NCI-H146 treated with DMSO at 0.1 percent for 48 hours (cell line): ENCODE results near the gene ARHGEF26.

Source experiments
- DNase-seq: peaks from one replicate; lab custom pipeline; 2025; ENCODE audit not compliant: unreplicated experiment; lab: John Stamatoyannopoulos, UW

Gene ARHGEF26

DNA sequence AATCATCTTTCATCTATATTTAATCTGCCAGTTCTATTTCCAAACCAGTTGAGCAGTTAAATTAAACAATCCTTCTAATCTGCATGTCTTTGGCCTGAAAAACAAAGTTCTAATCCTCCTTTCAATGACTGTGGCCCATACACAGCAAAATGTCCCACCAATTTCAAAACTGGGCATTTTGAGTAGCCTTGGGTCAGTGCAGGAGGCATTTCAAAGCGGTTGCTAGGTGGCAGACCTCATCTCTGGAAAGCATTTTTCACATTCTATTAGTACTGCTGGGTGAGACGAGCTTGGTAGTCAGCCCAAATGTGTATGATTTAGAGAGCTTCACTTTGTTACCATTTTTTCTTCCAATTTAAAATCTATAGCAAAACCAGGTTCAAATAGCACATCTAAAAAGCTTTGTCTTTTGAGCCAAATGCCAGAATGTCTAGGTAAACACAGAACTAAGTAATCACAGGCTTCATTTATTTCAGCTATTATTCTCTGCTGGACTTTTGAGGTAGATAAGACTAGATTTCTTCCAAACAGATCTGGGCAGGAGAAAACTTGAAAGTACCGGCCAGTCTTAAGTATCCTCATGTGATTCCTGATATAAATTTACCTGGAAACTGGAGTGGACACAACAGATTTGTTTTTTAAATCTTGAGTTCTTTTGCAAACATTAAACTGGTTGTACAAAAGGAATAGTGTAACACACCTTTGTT is 8.9 kb upstream of the ARHGEF26 start:
- DNase-seq, result no peak

DNA sequence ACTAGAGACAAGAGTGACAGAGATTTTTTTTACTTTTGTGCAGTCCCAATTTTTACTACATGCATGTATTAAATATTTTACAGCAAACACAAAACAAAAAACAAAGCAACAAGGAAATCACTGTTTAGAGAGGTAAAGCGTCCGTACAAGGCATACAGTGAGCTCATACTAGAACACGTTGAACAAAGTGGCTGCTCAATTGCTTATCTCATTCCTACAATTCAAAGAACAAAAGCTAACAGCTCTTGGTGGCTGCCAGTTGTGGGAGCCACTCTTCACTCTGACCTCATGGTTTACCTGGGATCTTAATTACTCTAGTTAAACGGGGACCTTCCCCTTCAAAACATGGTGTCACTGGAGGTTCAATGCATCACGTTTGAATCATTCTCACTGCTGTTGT is 7.6 kb upstream of the ARHGEF26 start:
- DNase-seq, result peak; percentile 14

DNA sequence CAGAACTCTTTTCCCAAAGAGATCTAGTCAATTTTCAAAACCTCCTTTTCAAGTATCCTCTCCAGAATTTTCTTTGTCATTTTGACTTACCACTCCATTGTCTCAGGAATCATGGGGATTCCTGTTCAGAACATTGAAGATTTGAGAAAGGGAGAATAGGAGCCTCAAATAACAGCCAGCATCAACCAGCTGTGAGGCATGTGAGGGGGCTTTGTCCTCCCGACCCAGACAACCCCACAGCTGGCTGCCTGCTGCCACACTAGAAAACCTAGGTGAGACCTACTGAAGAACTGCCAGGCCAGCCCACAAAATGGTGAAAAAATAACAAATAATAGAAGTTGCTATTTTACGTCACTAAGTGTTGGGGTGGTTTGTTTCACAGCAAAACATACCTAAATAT is 5.9 kb upstream of the ARHGEF26 start:
- DNase-seq, result no peak

DNA sequence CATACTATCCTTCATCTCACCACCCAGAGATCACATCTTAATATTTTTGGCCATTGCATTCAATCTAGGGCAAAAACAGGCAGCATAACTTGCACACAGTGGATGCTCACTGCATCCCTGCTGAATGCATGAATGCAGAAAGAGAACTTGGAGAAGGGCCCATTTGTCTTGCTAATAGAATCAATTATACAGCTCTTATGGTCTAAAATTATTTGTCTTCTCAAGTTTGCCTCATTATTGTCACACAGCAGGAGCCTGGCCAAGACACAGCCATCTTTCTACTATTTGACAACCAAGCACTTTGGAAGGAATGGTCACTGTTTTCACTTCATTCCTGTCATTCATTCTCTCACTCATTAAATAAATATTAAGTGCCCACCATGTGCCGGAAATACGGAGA is 1.2 kb upstream of the ARHGEF26 start:
- no peak for DNase-seq

DNA sequence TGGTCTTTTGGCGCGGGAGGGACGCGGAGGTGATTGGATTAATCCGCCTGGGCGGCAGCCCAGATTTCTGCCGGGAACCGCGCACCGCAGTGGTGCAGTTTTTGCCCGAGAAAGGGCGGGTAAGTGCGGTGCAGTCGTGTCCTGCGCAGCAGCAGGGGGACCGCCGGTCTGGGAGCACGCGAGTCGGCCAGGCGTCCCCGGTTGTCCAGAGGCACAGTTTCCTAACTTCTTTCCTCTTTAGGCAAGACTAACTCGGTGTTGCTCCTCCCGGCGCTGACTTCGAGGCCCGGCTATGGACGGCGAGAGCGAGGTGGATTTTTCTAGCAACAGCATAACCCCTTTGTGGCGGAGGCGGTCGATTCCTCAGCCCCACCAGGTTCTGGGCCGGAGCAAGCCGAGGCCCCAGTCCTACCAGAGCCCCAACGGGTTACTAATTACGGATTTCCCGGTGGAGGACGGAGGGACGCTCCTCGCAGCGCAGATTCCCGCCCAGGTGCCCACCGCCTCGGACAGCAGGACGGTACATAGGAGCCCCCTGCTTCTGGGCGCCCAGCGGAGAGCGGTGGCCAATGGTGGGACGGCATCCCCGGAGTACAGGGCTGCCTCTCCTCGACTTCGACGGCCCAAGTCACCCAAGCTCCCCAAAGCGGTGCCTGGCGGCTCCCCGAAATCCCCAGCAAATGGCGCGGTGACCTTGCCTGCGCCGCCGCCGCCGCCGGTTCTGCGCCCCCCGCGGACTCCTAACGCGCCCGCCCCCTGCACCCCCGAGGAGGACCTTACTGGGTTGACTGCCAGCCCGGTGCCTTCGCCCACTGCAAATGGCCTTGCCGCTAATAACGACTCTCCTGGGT is 736 bp downstream of the ARHGEF26 start:
- DNase-seq, result peak; percentile 41

DNA sequence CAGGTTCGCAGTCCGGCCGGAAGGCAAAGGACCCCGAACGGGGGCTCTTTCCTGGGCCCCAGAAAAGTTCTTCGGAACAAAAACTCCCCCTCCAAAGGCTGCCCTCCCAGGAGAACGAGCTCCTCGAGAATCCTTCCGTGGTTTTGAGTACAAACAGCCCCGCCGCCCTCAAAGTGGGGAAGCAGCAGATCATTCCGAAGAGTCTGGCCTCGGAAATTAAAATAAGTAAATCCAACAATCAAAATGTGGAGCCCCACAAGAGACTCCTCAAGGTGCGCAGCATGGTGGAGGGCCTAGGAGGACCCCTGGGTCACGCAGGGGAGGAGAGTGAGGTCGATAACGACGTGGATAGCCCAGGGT is 1.3 kb downstream of the ARHGEF26 start:
- DNase-seq, result no peak

DNA sequence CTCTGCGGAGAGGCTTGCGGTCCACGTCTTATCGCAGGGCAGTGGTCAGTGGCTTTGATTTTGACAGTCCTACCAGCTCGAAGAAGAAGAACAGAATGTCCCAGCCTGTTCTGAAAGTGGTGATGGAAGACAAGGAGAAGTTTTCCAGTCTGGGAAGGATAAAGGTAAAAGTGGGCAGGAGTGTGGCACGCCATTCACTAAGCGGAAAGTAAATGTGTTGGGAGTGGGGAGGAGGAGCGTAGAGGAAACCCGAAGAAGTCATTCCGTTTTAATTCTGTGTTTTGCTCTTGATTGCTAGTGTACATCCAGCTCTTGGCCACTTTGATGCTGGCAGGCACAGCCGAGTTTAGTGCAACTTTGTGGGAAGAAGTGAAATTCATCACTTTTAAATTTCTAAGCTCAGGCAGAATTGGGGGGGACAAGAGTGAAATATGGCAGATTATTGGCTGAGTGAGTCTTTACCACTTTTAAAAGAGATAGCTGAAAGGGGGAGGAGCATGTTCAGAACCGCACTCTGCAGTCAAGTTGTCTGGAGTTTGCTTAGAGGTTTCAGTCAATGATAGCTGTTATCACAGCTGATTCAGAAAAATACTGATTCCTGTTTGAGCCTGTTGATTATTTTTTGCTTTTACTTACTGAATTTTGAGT is 1.8 kb downstream of the ARHGEF26 start:
- DNase-seq, result peak; percentile 14

DNA sequence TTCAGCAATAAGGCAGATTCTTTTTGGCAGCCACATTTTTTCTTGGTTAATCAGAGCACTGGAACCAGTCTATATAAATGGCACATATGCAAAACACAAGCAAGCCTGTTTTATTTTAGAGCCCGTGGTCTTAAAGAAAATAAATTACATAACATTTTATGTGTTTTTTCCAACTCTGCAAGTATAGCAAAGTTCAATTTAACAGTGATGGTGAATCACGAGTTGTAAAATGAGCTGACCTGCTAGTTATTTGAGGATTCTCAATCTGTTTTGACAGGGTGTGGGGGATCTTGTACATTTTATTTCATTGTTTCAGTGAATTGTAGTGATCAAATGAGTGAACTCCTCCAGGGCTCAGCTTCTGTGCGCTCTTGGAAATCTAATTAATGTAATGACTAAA is 2.7 kb downstream of the ARHGEF26 start:
- no peak for DNase-seq

DNA sequence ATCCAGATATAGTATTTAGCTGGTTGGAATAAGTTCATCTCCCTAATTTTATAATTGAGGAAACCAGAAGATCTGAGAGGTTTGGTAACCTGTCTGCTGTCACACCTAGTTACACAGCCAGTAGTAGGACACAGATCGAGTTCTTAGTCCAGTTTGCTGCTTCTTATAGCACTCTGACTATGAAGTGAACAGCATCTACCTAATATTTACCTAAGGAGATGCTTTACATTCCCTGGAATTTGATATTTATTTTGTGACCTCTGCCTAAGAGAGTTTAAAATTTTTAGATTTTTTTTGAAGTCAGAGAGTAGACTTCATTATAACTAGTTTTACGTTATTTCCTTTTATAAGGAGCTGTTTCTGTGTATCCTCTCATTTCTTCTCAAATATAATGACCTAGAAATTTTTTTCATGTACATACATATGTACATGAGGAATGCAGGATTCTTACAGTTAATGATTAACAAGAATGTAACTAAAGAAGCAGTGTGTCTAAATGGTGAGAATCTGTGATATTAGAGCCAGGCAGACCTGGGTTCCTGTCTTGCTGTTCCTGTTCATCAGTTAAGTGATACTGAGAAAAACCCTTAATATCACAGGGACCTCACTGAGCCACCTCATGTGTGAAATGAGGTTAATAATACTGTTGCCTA is 4.3 kb downstream of the ARHGEF26 start:
- no peak for DNase-seq

DNA sequence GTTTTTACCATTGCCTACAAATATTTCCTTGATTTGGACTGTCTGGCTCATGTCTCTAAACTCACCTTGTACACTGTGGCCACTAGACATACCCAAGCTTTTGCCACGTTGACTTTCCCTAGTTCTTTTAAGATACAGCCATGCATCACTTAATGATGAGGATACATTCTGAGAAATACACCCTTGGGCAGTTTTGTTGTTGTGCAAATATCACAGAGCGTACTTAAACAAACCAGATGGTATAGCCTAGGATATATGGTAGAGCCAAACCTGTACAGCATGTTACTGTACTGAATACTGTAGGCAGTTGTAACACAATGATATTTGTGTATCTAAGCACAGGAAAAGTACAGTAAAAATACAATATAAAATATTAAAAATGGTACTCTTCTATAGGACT is 5.5 kb downstream of the ARHGEF26 start:
- no peak for DNase-seq

DNA sequence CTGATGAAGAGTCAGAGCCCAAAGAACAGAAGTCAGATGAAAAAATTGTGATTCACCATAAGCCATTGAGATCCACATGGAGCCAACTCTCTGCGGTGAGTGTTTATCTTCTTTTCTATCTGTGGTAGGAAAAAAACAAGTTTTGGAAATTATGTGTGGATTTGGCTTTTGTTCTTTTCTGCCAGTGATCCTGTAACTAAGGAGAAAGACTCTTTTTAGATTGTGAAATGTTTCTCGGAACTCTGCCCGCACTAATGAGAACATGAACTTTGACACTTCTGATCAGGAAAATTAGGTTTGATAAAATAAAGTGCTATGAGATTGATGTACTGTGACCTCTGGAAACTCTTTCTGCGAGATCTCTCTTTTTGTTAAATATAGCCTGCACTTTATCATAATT is 8.4 kb downstream of the ARHGEF26 start:
- no peak for DNase-seq

DNA sequence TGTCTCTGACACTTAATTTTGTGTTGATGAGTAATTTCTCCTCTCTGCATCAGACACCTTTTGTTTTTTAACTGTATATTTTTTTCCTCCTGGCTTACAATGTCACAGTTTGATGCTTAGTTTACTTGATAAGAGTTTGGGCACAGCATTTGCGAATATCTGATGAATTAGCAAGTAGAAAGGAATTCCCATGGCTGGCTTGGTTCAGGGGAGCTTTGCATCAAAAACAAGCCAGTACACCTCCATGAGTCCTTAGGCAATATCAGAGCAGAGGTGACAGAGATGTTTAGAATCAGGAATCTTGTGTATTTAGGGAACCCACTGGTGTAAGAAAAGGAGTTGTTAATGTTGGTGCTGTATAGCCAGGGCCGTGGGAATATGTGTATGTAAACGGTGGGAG is 9.3 kb downstream of the ARHGEF26 start:
- DNase-seq, result no peak

DNA sequence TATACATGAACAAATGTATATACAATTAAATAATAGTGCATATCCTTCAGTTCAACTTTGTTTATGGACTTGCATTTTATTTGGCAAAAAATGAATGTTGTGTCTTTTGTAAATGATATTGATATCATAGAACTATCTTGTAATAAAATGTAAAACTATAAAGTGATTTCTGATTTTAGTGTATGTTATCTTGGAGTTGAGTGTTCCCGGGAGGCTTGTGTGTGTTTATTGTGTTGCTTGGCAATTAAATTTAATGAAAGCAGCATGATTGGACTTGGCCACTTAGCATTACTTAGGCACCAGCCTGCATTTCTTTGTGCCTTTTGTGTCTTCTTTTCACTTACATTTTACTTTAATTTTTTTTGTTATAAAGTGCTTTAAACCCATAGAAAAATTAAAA is 10.6 kb downstream of the ARHGEF26 start:
- DNase-seq, result peak; percentile 16

DNA sequence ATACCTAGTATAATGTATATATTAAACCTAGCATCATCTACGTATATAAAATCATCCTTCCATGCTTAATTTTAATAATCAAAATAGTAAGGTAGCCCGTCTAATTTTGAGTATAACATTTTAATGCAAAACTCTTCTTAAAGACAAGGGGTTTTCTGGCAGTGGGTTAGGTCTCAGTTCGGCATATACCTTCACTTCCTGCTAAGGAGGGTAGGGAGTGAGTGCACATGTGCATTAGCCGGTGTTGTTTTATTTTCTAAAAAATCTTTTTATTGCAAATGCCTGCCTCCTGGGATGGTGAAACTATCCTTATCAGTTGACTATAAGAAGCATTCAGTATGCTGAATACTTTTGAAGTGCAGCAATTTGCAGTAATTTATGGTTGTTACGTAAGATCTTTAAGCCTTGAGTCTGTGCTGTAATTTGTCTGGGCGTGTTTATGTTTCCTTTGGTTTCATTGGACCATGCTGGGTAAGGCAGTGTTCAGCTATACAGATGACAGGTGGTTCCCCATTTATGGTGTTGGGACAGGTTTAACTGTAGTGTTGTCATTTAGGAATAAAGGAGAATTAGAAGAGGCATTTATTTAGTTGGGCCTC is 11.7 kb downstream of the ARHGEF26 start:
- DNase-seq, result peak; percentile 79

DNA sequence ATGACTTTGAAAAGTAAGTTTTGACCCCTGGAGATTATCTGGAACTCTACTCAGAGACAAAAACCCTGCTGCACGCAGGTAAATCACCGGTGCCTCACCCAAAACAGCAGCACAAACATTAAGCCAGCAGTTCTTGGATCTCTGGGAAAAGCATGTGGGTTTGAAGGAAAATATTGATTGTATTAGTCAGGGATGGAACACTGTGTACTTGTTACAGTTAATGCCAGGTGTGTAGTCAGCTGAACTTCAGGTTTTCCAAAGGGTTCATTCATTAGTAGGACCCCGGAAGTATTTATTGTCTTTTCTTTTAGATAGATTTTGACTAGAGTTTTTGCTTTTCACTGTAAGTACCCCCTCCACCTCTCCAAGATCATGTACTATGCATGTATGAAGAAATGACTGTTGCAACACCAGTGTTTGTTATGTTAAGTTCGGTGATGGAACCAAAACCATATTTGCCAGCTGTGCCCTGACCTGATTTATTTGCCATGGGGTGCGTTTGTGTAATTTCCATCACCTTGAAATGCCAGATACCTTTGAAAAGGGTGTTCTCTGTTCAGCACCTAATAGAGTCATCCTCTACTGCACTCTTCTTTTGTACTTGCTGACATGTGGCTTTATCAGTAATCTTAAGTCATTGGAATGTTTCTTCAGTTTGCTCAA is 14.5 kb downstream of the ARHGEF26 start:
- DNase-seq, result no peak

DNA sequence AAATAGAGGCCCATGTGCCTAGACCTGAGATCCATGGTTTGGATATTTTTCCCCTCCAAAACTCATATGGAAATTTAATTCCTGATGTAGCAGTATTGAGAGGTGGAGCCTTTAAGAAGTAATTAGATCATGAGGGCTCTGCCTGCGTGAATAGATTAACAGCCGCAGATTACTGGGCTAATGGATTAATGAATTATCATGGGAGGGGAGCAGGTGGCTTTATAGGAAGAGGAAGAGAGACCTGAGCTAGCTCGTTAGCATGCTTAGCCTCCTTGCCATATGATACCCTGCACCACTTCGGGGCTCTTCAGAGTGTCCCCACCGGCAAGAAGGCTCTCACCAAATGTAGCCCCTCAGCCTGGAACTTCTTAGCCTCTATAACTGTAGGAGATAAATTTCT is 15.8 kb downstream of the ARHGEF26 start:
- DNase-seq, result peak; percentile 58

DNA sequence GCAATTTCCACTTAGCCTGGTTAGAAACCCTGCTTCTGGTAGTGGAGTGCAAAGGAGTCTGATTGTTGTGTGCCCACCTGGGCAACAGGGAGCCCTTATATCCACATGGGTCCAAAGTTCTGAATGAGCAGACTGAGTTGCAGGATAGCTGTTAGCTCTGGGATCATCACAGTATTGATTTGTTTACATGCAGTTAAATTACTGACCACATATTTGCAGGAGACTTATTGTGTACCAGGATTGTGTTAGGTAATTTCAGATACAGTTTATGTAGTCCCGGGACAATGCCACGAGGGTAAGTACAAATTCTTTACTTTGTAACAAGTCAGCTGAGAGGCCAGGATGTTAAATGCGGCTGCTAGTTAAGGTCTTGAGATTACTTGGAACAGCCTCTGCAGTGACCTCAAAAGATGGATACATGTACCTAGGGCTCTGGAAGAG is 18.8 kb downstream of the ARHGEF26 start:
- DNase-seq, result peak; percentile 87

DNA sequence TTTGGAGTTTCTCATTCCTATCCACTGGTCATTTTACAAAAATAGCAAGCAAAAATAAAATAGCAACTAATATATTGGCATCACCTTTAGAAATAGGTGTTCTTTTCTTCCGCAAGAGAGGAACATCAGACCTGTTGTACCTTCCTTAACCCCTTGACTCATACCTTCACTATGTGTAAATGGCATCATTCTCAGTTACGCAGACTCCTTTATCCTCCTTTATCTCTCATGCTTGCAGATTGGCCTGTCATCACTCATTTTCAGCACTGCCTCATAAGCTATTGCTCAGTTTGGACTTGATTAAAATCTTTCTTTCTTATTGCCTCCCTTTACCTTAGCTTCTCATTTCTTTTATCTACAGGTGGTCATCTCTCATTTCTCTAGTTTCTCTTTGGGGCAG is 21.4 kb downstream of the ARHGEF26 start:
- no peak for DNase-seq

DNA sequence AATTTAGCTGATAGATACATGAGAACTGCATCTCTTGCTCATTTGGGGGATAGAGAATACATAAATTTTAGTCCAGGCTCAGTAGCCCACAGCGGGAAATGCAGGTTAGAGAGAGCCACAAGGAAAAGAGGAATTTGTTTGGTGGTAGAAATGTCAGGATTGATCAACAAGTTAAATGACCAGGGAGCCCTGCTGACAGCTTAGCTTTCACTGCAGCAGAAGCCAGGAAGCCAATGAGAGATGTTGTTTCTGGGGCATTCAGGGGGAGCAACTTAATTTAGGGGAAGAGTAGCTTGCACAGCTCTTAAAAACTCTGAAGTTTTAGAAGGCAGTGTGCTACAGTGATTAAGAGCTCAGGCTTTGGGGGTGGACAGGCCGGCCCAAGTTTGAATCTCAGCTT is 22.7 kb downstream of the ARHGEF26 start:
- no peak for DNase-seq

DNA sequence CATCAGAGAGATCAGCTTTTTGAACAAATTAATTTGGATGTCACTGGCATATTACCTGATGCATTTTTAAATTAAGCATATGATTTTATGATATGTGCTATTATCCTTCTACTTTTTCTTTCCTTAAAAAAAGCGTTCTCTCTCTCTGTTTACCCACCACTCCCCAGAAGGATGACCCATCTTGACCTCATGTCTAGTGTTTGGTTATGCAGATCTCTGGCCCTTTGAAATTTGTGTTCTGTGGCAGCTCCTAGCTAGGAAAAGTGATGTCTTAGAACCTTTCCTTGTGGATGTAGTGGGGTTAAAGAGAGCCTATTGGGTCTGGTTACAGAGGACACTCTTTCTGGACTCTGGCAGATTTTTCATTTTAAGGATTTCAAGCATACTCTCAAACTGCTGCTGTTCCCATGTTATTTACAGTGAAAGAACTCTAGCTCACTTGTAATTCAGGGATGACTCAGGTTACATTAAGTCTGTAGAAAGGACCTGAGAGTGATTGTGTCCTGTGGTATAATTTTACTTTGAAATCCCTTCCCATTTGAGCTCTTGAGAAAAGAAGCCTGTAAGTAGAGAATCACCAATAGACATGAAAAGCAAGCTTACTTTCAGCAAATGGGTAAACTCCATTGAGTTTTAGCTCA is 23.8 kb downstream of the ARHGEF26 start:
- no peak for DNase-seq
